ENCODE data around the gene SNCG.

Gene SNCG

GRCh38 chr10:86992456-86992855 is 34.1 kb downstream of the SNCG start:
- no peak for TF ChIP-seq SIN3A (IDR thresholded peaks at IDR 0.05; ENCODE audit: borderline replicate concordance, insufficient read depth, low read length)
- TF ChIP-seq POLR2AphosphoS5 (IDR thresholded peaks at IDR 0.05; ENCODE audit: low read depth, low read length), result no peak
- no peak for TF ChIP-seq REST (IDR thresholded peaks at IDR 0.05; ENCODE audit: insufficient read depth in 1 of 2, low read depth in 2 of 2, low read length in 2 of 2)
- no peak for TF ChIP-seq TAF1 (IDR thresholded peaks at IDR 0.05; ENCODE audit: borderline replicate concordance, insufficient read depth, low read length)
- TF ChIP-seq FOXP2 (optimal IDR thresholded peaks at IDR 0.05; ENCODE audit: borderline replicate concordance, extremely low read depth, extremely low read length, insufficient read depth), result no peak

GRCh38 chr10:86992929-86993328 is 34.5 kb downstream of the SNCG start:
- TF ChIP-seq REST (IDR thresholded peaks at IDR 0.05; ENCODE audit: insufficient read depth in 1 of 2, low read depth in 2 of 2, low read length in 2 of 2) (no peak), POLR2AphosphoS5 (IDR thresholded peaks at IDR 0.05; ENCODE audit: low read depth, low read length) (no peak), FOXP2 (optimal IDR thresholded peaks at IDR 0.05; ENCODE audit: borderline replicate concordance, extremely low read depth, extremely low read length, insufficient read depth) (no peak), TAF1 (IDR thresholded peaks at IDR 0.05; ENCODE audit: borderline replicate concordance, insufficient read depth, low read length) (no peak), SIN3A (IDR thresholded peaks at IDR 0.05; ENCODE audit: borderline replicate concordance, insufficient read depth, low read length) (no peak)

GRCh38 chr10:87000491-87000890 is 42.1 kb downstream of the SNCG start:
- TF ChIP-seq TAF1 (IDR thresholded peaks at IDR 0.05; ENCODE audit: borderline replicate concordance, insufficient read depth, low read length) (no peak), POLR2AphosphoS5 (IDR thresholded peaks at IDR 0.05; ENCODE audit: low read depth, low read length) (no peak), SIN3A (IDR thresholded peaks at IDR 0.05; ENCODE audit: borderline replicate concordance, insufficient read depth, low read length) (no peak), REST (IDR thresholded peaks at IDR 0.05; ENCODE audit: insufficient read depth in 1 of 2, low read depth in 2 of 2, low read length in 2 of 2) (no peak), FOXP2 (optimal IDR thresholded peaks at IDR 0.05; ENCODE audit: borderline replicate concordance, extremely low read depth, extremely low read length, insufficient read depth) (no peak)

Data from PFSK-1 (cell line).